Measurements from ENCODE around the gene DBNDD1.

GRCh38 chr16:89982318-89982717, 36.9 kb downstream of the DBNDD1 start:
- TF ChIP-seq CTCF (IDR thresholded peaks at IDR 0.05), result no peak
- TF ChIP-seq REST (IDR thresholded peaks at IDR 0.05; ENCODE audit: insufficient read depth in 1 of 2, low read depth in 2 of 2, low read length in 1 of 2), result no peak

Measured in Panc1 (cell line).